Fibroblast of mammary gland (primary cell): ENCODE measurements around the gene IQGAP2.
"Not testable (repeated sequence)": the region's sequence is repeated elsewhere in the genome, so short reads cannot be mapped to it uniquely, and the experiment has no call there.

Experiments used
- DNase-seq: peaks from one replicate; pipeline ENCODE4 v3.0.0-alpha.2; 2010; ENCODE audit warnings: low read depth
- H3K4me3 ChIP-seq: 2 replicates; pipeline ENCODE4 v1.5.1; 2011; ENCODE audit warnings: low read depth, mild to moderate bottlenecking, low read length, moderate library complexity; ENCODE audit not compliant: control insufficient read depth
- CTCF ChIP-seq: conservative IDR thresholded peaks from 2 replicates; pipeline ENCODE4 v1.5.1; 2011; ENCODE audit warnings: low read depth, low read length, inconsistent platforms; ENCODE audit not compliant: control insufficient read depth, insufficient read depth

Gene IQGAP2

GRCh38 chr5:76548525-76549229, 145.6 kb downstream of the IQGAP2 start:
- no peak for TF ChIP-seq CTCF
- no peak overlapping the region for H3K4me3 ChIP-seq
- no peak for DNase-seq

GRCh38 chr5:76550881-76551280, 147.8 kb downstream of the IQGAP2 start:
- not testable (repeated sequence) for DNase-seq, H3K4me3 ChIP-seq

- DNase-seq, result no peak
- TF ChIP-seq CTCF, result no peak
- H3K4me3 ChIP-seq, result no peak overlapping the region
Measured at GRCh38 chr5:76552546-76552945, 149.5 kb downstream of the IQGAP2 start.

- TF ChIP-seq CTCF, result no peak
- H3K4me3 ChIP-seq, result no peak overlapping the region
- DNase-seq, result no peak
Measured at GRCh38 chr5:76553251-76553650, 150.2 kb downstream of the IQGAP2 start.

DNA sequence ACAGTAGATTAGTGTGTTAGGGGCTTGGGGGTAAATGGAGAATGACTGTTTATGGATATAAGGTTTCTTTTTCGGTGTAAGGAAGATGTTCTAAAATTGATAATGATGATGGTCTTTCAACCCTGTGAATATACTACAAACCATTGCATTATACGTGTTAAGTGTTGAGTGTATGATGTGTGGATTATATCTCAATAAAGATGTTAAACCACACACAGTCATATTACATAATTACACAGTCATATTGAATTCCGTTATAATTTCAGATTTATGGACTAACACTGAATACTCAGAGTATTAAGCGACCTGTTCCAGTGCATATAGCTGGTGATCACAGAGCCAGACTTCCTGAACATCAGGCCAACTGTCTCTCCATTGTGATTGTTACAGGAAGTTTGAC, 152.0 kb downstream of the IQGAP2 start:
- TF ChIP-seq CTCF, result no peak
- no peak overlapping the region for H3K4me3 ChIP-seq
- DNase-seq, result no peak

DNA sequence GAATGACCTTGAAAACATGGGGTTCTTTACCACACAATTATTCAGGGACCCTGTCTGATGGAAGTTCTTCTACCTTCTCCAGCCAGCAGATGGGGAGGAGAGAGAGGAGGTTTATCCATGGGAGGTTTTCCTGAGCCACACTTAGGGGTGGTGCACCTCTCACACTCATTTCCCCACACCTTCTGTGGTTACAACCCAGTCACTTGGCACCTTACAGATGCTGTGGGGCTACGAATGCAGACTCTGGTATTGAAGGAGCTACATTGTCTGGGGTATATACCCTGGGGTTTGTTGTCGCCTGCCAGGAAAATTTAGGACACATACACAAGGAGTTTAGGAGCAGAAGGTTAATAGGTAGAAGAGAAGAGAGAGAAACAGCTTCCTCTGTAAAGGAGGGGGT, 152.6 kb downstream of the IQGAP2 start:
- H3K4me3 ChIP-seq, result no peak overlapping the region
- DNase-seq, result no peak

More for the DNA sequence above, 152.6 kb downstream of the IQGAP2 start:
- TF ChIP-seq CTCF, result no peak
